Measurements from ENCODE around the gene PON2. TPM values are rescaled to one million over a fixed set of nuclear protein-coding genes. Genes with fewer than 3 reads are reported as not detected.

Gene PON2
- total and polyA plus RNA-seq, 2 experiments from 2014 or later = 39.4 to 42.4 TPM

- no peak overlapping the region for H2AFZ ChIP-seq
- Mint-ChIP-seq H3K36me3 (ENCODE audit: low read depth) (peaks cover 11% of the 10 kb centered on the region; the same call in 2 of the 3 replicates), H3K4me3 (no peak overlapping the region), H3K4me1 (no peaks in the 10 kb centered on the region; the same call in 2 of the 3 replicates), H3K9me3 (no peaks in the 10 kb centered on the region), H3K27me3 (ENCODE audit: insufficient read depth, low read depth, poor library complexity) (peaks cover 1% of the 10 kb centered on the region), H3K27ac (no peak overlapping the region)
- H3K4me1 ChIP-seq (ENCODE audit: insufficient read depth) = no peaks in the 10 kb centered on the region
- H3K27ac ChIP-seq (ENCODE audit: low read depth) = no peak overlapping the region
- no peaks in the 10 kb centered on the region for H3K79me2 ChIP-seq (replicated peaks; ENCODE audit: insufficient read depth)
- H4K20me1 ChIP-seq (replicated peaks; ENCODE audit: insufficient read depth) = no peaks in the 10 kb centered on the region; the same call in 1 of the 2 replicates
- H3K4me2 ChIP-seq = no peak overlapping the region
- H3F3A ChIP-seq (replicated peaks; ENCODE audit: low read depth) = no peaks in the 10 kb centered on the region
- H3K36me3 ChIP-seq (ENCODE audit: insufficient read depth) = 0 out of 2 replicates have a peak, but pooled peaks cover 4% of the 10 kb centered on the region
- ATAC-seq = no peak
- no peaks in the 10 kb centered on the region for H3K27me3 ChIP-seq (ENCODE audit: insufficient read depth)
- DNase-seq (ENCODE audit: low spot score) = no peak
- H3K4me3 ChIP-seq = no peak overlapping the region
- no peak for TF ChIP-seq ZNF114 (CRISPR knock-in tag; IDR thresholded peaks at IDR 0.05)
- TF ChIP-seq JUNB (IDR thresholded peaks at IDR 0.05; ENCODE audit: unreplicated experiment) = no peak
- no peak for TF ChIP-seq CREB1 (CRISPR knock-in tag; IDR thresholded peaks at IDR 0.05; ENCODE audit: low read depth)
- TF ChIP-seq, protein P1, sequence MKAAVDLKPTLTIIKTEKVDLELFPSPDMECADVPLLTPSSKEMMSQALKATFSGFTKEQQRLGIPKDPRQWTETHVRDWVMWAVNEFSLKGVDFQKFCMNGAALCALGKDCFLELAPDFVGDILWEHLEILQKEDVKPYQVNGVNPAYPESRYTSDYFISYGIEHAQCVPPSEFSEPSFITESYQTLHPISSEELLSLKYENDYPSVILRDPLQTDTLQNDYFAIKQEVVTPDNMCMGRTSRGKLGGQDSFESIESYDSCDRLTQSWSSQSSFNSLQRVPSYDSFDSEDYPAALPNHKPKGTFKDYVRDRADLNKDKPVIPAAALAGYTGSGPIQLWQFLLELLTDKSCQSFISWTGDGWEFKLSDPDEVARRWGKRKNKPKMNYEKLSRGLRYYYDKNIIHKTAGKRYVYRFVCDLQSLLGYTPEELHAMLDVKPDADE (IDR thresholded peaks at IDR 0.05) = no peak
- TF ChIP-seq REST (IDR thresholded peaks at IDR 0.05; ENCODE audit: unreplicated experiment) = no peak
- no peak for TF ChIP-seq EZH2 (IDR thresholded peaks at IDR 0.05; ENCODE audit: low read depth, unreplicated experiment)
- TF ChIP-seq ZNF331 (CRISPR knock-in tag; IDR thresholded peaks at IDR 0.05; ENCODE audit: low read depth) = no peak
- no peak for TF ChIP-seq ZNF462 (CRISPR knock-in tag; IDR thresholded peaks at IDR 0.05)
- TF ChIP-seq POLR2AphosphoS5 (IDR thresholded peaks at IDR 0.05; ENCODE audit: low read depth) = no peak
- TF ChIP-seq EZH2phosphoT487 (IDR thresholded peaks at IDR 0.05; ENCODE audit: unreplicated experiment) = no peak
- TF ChIP-seq CTCF (conservative IDR thresholded peaks at IDR 0.05; ENCODE audit: low read depth in 2 of 2) = no peak
- TF ChIP-seq NANOG (IDR thresholded peaks at IDR 0.05; ENCODE audit: borderline replicate concordance) = no peak
- TF ChIP-seq STAT1 (IDR thresholded peaks at IDR 0.05; ENCODE audit: unreplicated experiment) = no peak
- H3K9me2 ChIP-seq (ENCODE audit: insufficient read depth) = no peaks in the 10 kb centered on the region
Measured at GRCh38 chr7:95412075-95412474, 22.8 kb downstream of the PON2 start.
